GM12891 (cell line): ENCODE data around the gene DDC.

ENCODE experiments used
- POLR2A ChIP-seq: IDR thresholded peaks from 2 replicates; pipeline ENCODE4 v1.6.1; 2011; ENCODE audit warnings: low read depth, low read length, control low read depth
- POLR2AphosphoS5 ChIP-seq: IDR thresholded peaks from 2 replicates; pipeline ENCODE4 v1.6.1; 2011; ENCODE audit warnings: low read depth, low read length, control low read depth
- POU2F2 ChIP-seq: IDR thresholded peaks from 2 replicates; pipeline ENCODE4 v1.6.1; 2011; ENCODE audit warnings: low read depth, mild to moderate bottlenecking, control low read depth, low read length, moderate library complexity
- TAF1 ChIP-seq: IDR thresholded peaks from 2 replicates; pipeline ENCODE4 v1.6.1; 2011; ENCODE audit warnings: low read depth, low read length, control low read depth

GRCh38 chr7:50449881-50450589 is 115.2 kb downstream of the DDC start, which contains the start of gene FIGNL1:
- TF ChIP-seq POLR2AphosphoS5 (peak; percentile 55), POLR2A (peak; percentile 60; the same call in 1 of the 2 replicates), TAF1 (no peak; the same call in 1 of the 2 replicates), POU2F2 (no peak)
